ENCODE results near the gene RIGI.
"Not testable (repeated sequence)": the region's sequence is repeated elsewhere in the genome, so short reads cannot be mapped to it uniquely, and the experiment has no call there.

Gene RIGI

GRCh38 chr9:32525709-32526030, 326 bp downstream of the RIGI start:
- no peak for DNase-seq

GRCh38 chr9:32524892-32525708, 896 bp downstream of the RIGI start:
- DNase-seq: no peak

- DNase-seq: not testable (repeated sequence)
Observed at GRCh38 chr9:32524558-32524891, 1.5 kb downstream of the RIGI start.

DNA sequence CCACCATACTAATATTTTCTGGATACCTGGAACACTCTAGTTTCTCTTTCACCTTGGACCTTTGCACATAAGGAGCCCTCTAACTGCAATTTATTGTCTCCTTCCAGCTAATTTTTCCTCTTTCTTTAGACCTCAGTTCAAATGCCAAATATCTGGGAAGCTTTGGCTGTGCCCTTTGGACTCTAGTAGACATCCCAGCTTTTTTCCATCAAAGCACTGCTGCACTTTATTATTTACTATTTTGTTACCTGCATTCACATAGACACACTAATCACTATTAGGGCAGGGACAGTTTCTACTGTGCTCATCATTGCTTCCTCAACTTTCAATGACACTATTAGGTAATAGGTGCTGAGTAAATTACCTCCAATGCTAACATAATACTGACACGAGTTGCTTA, 2.1 kb downstream of the RIGI start:
- DNase-seq: no peak

DNA sequence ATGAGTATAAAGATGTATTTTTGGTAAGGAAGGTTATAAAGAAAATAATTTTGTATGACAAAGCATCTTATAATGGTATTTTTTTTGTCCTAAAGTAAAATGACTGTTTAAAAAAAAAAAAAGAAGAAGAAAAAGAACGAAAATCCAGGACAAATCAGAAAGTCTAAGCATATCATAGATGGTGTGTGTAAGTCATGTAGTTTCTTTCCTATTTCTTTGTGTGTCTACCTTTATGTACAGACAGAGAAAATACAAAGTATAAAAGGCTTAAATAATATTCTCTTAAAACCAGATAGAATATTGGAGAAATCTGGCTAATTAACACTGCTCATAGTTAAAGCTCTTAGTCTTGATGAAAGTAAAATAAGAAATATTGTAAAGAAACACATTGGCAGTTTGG, 7.7 kb downstream of the RIGI start:
- no peak for DNase-seq

GRCh38 chr9:32516241-32516640, 9.8 kb downstream of the RIGI start:
- no peak for DNase-seq

GRCh38 chr9:32508728-32509127, 17.3 kb downstream of the RIGI start:
- DNase-seq: no peak

DNA sequence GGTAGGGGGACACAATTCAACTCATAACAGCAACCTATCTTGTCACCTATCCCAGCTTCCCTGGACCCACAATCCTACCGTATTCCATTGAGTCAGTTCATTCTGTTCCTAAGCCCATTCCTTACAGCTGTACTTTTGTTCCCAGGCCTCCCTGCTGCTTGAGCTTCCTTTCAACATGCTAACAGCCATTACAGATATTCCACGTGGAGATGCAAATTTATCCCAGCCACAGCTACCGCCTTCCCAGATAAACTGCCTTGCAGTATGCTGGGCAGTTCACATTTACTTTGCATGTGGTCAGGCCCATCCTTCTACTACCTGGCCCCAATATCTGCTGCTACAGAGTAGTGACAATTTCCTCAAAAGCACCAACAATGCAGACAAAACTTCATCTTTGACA, 23.0 kb downstream of the RIGI start:
- DNase-seq: no peak

GRCh38 chr9:32502464-32502863, 23.5 kb downstream of the RIGI start:
- no peak for DNase-seq

- DNase-seq: no peak
Observed at GRCh38 chr9:32501868-32502267, 24.1 kb downstream of the RIGI start.

DNA sequence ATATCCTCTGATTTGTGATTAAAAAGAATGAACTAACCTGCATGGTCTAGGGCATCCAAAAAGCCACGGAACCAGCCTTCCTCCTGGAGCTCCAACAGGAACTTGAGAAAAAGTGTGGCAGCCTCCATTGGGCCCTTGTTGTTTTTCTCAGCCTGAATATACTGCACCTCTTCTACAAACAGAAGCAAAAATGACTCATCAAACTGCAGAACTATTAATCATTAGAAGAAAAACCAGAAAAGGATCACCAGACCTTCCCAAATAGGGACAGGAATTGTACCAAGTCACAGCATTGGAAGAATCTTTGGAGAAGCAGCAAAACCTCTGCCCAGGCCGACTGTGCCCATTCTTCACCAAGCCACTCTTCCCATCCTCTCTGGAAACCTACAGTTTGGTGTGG, 25.2 kb downstream of the RIGI start:
- DNase-seq: no peak

DNA sequence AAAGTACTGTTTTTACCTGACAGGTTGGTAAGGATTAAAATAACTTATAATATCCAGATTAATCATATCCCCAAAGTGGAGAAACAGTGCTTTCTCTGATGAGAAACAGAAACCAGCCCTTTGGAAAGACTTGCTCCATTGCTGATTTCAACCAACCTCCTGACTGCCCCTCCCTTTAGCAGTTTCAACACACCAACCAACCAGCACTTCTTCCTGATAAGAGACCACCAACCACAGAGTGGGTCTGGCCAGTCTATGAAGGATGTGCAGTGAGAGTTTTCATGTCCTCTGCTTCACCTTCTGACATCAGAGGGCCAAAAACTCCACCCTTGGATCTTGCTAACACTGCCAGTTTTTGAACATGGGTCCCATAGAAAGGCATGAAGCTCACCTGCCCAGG, 28.1 kb downstream of the RIGI start:
- DNase-seq: no peak

DNA sequence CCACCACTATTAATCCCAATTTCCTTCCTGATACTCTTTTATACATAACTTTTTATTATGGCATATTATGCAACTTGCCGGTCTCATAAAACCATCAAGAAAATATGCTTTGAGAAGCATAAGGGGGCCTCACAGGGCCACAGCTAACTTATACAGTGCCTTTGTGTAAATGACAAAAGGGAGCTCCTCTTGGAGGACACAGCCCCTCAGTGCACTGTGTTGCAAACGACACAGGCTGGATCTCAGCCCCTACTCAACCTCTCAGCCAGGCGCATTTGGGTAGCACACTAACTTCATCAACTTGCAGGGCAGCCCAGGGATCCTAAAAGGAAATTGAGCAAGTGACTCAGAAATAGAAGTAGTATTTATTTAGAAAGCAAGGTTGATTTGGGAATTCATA, 35.4 kb downstream of the RIGI start:
- no peak for DNase-seq

GRCh38 chr9:32487981-32488380, 38.0 kb downstream of the RIGI start:
- DNase-seq: no peak

DNA sequence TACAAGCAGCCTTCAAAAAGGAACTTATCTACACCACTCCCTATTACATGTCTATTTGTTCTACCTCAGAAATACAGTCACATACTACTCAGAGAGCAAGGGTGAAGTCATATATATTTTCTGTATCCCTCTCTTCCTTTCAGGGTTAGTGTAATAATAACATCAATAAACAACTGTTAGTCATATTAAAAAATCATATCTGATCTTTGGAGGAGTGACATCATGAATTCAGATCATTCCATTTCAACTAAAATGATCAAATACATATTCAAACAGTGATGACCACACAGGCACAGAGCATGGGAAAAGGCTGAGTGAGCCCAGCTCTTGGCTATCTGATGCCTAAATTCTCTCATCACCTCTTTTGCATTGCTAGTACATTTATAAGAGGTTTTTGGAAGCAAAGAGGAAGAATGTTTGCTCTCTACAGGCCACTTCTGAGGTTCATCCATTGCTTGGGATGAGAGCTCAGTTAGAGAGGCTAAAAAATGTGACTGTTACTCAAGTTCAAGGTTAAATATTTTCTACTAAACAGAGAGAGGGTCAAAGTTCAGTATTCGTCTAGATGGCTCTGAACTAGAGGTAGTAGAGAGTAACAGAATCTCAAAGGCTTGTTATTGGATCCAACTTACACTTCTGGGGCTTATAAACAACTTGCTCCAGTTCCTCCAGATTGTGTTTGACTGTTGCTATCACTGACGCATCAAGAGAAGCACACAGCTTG, 39.0 kb downstream of the RIGI start:
- no peak for DNase-seq

DNA sequence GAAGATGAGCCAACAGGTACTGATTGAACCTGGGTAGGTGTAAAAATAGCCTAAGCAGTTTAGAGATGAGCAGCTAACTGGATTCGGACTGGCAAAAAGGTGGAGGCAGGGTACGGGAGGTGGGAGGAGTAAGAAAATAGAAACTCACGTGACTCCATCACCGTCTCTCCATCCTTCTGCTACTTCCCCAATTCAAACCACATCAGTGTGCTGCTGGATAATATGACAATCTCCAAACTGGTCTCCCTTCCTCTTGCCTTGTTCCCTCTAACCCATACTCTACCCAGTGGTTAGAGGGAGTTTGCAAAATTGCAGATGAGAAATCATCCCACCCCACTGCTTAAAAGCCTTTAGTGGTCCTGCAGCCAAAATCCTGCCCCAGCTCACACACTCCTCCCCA, 42.7 kb downstream of the RIGI start:
- no peak for DNase-seq

Measured in activated CD4-positive, alpha-beta T cell treated with anti-CD3 and anti-CD28 coated beads, Interleukin-2, amount 50 U/mL, for 4 hours (primary cell).